WTC11 (cell line): ENCODE measurements around the gene ATAD3C.

ENCODE experiments used
- NR3C1 ChIP-seq: sonication (generic); formaldehyde crosslinking; conservative IDR thresholded peaks from 2 replicates; pipeline ENCODE4 v1.8.1; 2023; ENCODE audit warnings: low read depth, mild to moderate bottlenecking, missing genetic modification reagents
- ZNF138 ChIP-seq: sonication (generic); formaldehyde crosslinking; conservative IDR thresholded peaks from 2 replicates; pipeline ENCODE4 v1.8.1; 2022; ENCODE audit warnings: mild to moderate bottlenecking, moderate library complexity, missing genetic modification reagents
- TF ChIP-seq, protein P1 (sequence below): fragments of 200-600 bp; IDR thresholded peaks from 2 replicates; pipeline ENCODE4 v1.8.0; 2022; ENCODE audit warnings: antibody characterized with exemption
- TF ChIP-seq, protein P2 (sequence below): sonication (generic); formaldehyde crosslinking; IDR thresholded peaks from 2 replicates; pipeline ENCODE4 v1.8.1; 2022; ENCODE audit warnings: low read depth, missing genetic modification reagents, borderline replicate concordance

DNA sequence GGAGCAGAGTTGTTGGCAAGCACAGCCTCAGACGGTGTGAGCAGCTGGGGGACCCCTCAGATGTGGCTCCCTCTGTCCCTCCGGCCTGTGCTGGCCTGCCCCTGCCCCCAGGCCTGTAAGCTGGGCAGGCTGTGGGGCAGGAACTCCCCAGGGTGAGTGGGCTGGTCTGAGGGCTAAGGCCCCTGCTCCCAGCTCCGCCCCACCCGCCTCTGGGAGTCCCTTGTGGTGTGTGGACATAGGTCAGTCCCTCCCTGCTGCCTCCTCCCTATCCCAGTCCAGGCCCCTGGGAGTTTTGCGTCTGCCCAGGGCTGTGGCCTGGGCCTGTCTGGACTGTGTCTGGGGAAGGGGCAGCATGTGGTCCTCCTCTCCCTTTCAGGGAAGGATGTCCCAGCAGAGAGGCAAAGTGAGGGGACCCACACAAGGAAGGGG is 17.6 kb upstream of the ATAD3C start:
- TF ChIP-seq, protein P1, sequence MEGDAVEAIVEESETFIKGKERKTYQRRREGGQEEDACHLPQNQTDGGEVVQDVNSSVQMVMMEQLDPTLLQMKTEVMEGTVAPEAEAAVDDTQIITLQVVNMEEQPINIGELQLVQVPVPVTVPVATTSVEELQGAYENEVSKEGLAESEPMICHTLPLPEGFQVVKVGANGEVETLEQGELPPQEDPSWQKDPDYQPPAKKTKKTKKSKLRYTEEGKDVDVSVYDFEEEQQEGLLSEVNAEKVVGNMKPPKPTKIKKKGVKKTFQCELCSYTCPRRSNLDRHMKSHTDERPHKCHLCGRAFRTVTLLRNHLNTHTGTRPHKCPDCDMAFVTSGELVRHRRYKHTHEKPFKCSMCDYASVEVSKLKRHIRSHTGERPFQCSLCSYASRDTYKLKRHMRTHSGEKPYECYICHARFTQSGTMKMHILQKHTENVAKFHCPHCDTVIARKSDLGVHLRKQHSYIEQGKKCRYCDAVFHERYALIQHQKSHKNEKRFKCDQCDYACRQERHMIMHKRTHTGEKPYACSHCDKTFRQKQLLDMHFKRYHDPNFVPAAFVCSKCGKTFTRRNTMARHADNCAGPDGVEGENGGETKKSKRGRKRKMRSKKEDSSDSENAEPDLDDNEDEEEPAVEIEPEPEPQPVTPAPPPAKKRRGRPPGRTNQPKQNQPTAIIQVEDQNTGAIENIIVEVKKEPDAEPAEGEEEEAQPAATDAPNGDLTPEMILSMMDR: no peak
- TF ChIP-seq NR3C1 (CRISPR knock-in tag) (no peak), ZNF138 (CRISPR knock-in tag) (no peak)
- TF ChIP-seq, protein P2, sequence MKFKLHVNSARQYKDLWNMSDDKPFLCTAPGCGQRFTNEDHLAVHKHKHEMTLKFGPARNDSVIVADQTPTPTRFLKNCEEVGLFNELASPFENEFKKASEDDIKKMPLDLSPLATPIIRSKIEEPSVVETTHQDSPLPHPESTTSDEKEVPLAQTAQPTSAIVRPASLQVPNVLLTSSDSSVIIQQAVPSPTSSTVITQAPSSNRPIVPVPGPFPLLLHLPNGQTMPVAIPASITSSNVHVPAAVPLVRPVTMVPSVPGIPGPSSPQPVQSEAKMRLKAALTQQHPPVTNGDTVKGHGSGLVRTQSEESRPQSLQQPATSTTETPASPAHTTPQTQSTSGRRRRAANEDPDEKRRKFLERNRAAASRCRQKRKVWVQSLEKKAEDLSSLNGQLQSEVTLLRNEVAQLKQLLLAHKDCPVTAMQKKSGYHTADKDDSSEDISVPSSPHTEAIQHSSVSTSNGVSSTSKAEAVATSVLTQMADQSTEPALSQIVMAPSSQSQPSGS: no peak
